Lower lobe of right lung (tissue), 2 donors: Measurements from ENCODE around the gene EEFSEC. TPM values are rescaled to one million over a fixed set of nuclear protein-coding genes. Genes with fewer than 3 reads are reported as not detected.

Source experiments
- ATAC-seq, 2 donors: fragments of 200-7000 bp; cut with Tn5 transposase; one replicate each; pipeline ENCODE4 v1.9.1; 2020 to 2022; ENCODE audit warnings: mild to moderate bottlenecking in 2 of 2, moderate library complexity in 2 of 2
- DNase-seq: peaks from one replicate; pipeline ENCODE4 v3.0.0-alpha.2; 2020
- H3K27ac ChIP-seq: fragments of 200-600 bp; one replicate; pipeline ENCODE4 v1.8.0; 2022
- H3K27me3 ChIP-seq: fragments of 200-600 bp; one replicate; pipeline ENCODE4 v1.8.0; 2022; ENCODE audit warnings: low read depth
- H3K36me3 ChIP-seq: fragments of 200-600 bp; one replicate; pipeline ENCODE4 v1.8.0; 2022; ENCODE audit warnings: mild to moderate bottlenecking
- H3K4me1 ChIP-seq: fragments of 200-600 bp; one replicate; pipeline ENCODE4 v1.8.0; 2022
- H3K4me3 ChIP-seq: fragments of 200-600 bp; one replicate; pipeline ENCODE4 v1.8.0; 2022; ENCODE audit warnings: mild to moderate bottlenecking
- H3K9me3 ChIP-seq: fragments of 200-600 bp; one replicate; pipeline ENCODE4 v1.8.0; 2022
- intact Hi-C: fragments of 100-400 bp; cut with DNase I; formaldehyde crosslinking; loops from one replicate; pipeline ENCODE4 v1.11.0; 2022
- total RNA-seq: library from RNA; stranded (reverse); fragmentation: NEBNext Ultra II Directional; extraction: Animal tissue kit (Norgen Biotek cat#: 25700); gene quantifications from one replicate; pipeline ENCODE4 v1.2.1, GENCODE V29; 2021
- TF ChIP-seq, protein P1 (sequence below): fragments of 200-600 bp; IDR thresholded peaks from one replicate; pipeline ENCODE4 v1.8.0; 2022; ENCODE audit warnings: antibody characterized with exemption, mild to moderate bottlenecking
- donor health status: DM: no; HTN: yes; CAD: no; lungs with severe emphysema.

The EEFSEC gene
- total RNA-seq, 1 donor from 2014 or later: 15.6 TPM

- TF ChIP-seq, protein P1, sequence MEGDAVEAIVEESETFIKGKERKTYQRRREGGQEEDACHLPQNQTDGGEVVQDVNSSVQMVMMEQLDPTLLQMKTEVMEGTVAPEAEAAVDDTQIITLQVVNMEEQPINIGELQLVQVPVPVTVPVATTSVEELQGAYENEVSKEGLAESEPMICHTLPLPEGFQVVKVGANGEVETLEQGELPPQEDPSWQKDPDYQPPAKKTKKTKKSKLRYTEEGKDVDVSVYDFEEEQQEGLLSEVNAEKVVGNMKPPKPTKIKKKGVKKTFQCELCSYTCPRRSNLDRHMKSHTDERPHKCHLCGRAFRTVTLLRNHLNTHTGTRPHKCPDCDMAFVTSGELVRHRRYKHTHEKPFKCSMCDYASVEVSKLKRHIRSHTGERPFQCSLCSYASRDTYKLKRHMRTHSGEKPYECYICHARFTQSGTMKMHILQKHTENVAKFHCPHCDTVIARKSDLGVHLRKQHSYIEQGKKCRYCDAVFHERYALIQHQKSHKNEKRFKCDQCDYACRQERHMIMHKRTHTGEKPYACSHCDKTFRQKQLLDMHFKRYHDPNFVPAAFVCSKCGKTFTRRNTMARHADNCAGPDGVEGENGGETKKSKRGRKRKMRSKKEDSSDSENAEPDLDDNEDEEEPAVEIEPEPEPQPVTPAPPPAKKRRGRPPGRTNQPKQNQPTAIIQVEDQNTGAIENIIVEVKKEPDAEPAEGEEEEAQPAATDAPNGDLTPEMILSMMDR: no peak
- no peak overlapping the region for H3K4me3 ChIP-seq
- no peaks in the 10 kb centered on the region for H3K27me3 ChIP-seq
- no peak for ATAC-seq
- no peaks in the 10 kb centered on the region for H3K9me3 ChIP-seq
- no peak overlapping the region for H3K27ac ChIP-seq
- intact Hi-C loops: no loop called here
- no peaks in the 10 kb centered on the region for H3K4me1 ChIP-seq
- no peak for DNase-seq
- no peaks in the 10 kb centered on the region for H3K36me3 ChIP-seq
Observed at GRCh38 chr3:128290484-128290883, 137.2 kb downstream of the EEFSEC start.

- ATAC-seq: no peak
- H3K27ac ChIP-seq: no peak overlapping the region
- intact Hi-C loops: no loop called here
- no peaks in the 10 kb centered on the region for H3K4me1 ChIP-seq
- H3K27me3 ChIP-seq: no peaks in the 10 kb centered on the region
- no peaks in the 10 kb centered on the region for H3K36me3 ChIP-seq
- no peaks in the 10 kb centered on the region for H3K9me3 ChIP-seq
- DNase-seq: no peak
- no peak overlapping the region for H3K4me3 ChIP-seq
- TF ChIP-seq, protein P1: no peak
Observed at GRCh38 chr3:128293930-128294329, 140.6 kb downstream of the EEFSEC start.

DNA sequence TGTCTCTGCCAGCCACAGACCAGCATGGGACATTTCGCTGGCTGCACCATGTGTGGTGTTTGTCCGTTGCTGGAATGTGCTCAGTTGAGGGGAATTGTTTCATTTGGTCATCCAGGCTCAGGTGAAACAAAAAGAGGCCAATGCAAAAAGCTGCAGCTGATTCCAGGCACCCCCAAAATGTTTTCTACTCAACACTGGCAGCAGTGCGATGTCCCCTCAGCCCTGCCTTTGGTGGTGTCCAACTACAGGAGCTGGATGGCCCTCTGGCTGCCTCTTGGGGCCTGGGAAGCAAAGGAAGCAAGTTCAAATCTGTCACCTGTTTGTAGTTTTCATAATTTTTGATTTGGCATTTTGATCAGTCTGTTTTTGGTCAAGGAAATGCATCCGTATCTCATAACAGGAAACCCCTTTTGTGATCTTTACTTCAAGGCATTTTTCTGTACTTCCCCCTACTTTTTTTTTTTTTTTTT, 141.8 kb downstream of the EEFSEC start:
- no peaks in the 10 kb centered on the region for H3K9me3 ChIP-seq
- no peaks in the 10 kb centered on the region for H3K27me3 ChIP-seq
- no peak overlapping the region for H3K4me3 ChIP-seq
- no peaks in the 10 kb centered on the region for H3K36me3 ChIP-seq
- DNase-seq (no peak), ATAC-seq (no peak)
- no peak overlapping the region for H3K27ac ChIP-seq
- TF ChIP-seq, protein P1: no peak
- no peaks in the 10 kb centered on the region for H3K4me1 ChIP-seq
- intact Hi-C loops: no loop called here

DNA sequence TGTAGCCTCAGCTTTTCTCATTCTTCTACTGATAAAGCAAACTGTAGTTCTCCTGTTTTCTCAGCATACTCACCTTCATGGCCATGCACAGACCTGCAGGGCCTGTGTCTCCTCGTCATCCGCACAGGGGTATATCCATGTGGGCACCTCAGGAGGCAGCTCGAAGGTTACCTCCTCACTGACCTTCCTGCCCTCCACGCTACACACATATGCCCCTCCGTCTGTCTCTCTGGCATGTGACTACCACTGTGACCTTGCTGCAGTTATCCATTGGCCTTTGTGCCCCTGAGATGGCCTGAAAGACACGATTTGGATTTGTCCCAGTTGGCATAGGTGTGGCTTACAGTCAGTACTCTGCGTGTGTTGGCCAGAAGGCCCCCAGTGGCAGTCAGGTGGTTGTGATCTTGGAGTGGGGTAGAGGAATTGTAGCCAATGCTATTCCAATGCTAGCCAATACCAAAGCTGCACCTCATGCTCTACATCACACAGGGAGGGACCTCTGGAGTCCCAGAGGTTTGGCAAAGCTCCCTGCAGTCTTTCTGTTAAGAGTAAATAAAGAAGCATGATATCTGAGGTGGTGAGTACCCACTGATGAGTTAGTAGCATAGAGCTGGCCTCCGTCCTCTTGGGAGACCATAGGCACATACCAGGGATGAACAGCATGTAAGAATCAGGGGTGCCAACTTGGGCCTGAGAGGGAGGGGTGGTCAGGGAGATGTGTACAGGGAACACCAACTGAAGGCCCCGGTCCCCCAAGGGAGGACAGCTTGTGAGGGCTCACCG, 143.4 kb downstream of the EEFSEC start:
- intact Hi-C loops: no loop called here

DNA sequence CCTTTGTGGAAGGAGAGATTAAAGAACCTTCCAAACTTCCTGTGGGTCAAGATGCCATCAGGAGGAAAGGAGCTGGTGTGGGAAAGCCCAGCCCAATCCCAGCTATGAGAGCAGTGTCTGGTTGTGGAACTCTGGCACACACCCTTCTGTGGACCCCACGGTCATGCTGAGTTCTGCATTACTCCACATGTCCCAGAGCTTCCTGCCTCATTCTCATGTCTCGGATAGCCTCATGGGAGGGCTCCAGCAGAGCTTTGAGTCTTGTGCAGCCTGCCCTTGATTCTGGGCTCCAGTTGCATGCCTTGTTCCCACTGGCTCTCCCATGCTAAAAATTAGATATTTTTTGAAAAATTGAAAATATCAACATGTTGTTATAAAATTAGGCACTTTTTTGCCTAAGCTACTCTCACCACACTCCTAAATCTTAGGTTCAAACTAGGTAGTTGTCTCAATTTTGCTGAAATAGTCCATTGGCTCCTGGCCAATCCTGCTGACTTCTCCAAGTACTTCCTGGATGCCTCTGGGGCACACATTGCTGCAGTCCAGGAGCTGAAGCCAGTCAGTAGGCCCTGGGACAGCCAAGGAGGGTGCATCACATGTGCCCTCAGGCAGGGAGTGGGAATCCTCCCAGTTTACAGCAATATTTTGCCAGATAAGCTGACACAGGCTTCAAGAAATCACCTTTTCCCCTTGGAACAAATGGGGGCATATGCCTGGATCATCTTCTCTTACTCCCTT, 144.3 kb downstream of the EEFSEC start:
- no peak overlapping the region for H3K27ac ChIP-seq
- no peak for DNase-seq
- no peaks in the 10 kb centered on the region for H3K27me3 ChIP-seq
- no peaks in the 10 kb centered on the region for H3K36me3 ChIP-seq
- H3K9me3 ChIP-seq: no peaks in the 10 kb centered on the region
- intact Hi-C loops: no loop called here
- H3K4me3 ChIP-seq: no peak overlapping the region
- H3K4me1 ChIP-seq: no peaks in the 10 kb centered on the region
- TF ChIP-seq, protein P1: no peak
- ATAC-seq: peak in 1 of 2 donors; percentile 56

More for the DNA sequence above, 143.4 kb downstream of the EEFSEC start:
- no peaks in the 10 kb centered on the region for H3K4me1 ChIP-seq
- H3K27me3 ChIP-seq: no peaks in the 10 kb centered on the region
- ATAC-seq (no peak), DNase-seq (no peak)
- H3K9me3 ChIP-seq: no peaks in the 10 kb centered on the region
- H3K27ac ChIP-seq: no peak overlapping the region
- H3K36me3 ChIP-seq: no peaks in the 10 kb centered on the region
- TF ChIP-seq, protein P1: no peak
- H3K4me3 ChIP-seq: no peak overlapping the region
